GM21723 (cell line): ENCODE results near the gene BMPER.

Experiments used
- ATAC-seq: cut with Tn5 transposase; IDR thresholded peaks from one replicate; pipeline ENCODE4 v1.9.1; 2021; ENCODE audit warnings: mild to moderate bottlenecking, moderate library complexity; ENCODE audit not compliant: unreplicated experiment

BMPER gene

DNA sequence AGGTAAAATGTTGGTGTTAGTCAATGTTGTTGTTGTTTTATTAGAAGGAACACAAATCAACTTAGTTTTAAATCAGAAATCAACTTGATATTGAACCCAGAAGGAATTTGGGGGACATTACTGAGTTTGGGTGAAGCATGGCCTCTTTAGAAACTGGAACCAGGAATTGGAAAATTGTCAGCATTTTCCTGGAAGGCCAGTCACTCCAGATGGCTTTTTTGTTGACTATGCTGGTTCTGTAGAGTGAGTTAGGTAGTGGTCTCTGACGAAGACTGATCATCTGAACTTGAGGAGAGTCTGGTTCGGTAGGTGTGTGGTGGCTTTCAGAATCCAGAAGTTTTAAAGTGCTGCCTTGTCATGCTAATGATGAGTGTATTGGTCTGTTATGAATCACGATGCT lies 111.5 kb downstream of the BMPER start:
- no peak for ATAC-seq

DNA sequence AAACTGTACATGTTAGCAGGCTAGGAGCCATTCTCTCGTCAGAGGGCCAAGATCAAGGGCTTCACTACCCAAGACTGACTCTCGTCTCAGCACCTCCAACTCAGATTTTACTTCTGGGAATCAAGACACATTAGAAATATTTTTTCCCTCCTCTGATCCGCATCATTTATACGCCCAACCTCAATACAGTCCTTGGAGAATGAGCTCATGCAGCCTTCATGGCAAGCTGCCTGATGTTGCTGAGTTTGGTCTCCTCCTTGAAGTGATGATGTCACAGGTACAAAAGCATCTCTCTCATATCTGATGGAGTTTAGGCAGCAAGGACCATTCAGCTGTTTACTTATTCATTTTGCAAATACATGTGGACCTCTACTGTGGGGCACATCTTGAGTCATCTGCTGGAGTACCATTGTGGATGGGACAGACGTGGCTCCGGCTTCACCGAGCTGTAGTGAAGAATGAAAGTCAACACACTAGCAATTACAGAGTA lies 114.0 kb downstream of the BMPER start:
- ATAC-seq = no peak

DNA sequence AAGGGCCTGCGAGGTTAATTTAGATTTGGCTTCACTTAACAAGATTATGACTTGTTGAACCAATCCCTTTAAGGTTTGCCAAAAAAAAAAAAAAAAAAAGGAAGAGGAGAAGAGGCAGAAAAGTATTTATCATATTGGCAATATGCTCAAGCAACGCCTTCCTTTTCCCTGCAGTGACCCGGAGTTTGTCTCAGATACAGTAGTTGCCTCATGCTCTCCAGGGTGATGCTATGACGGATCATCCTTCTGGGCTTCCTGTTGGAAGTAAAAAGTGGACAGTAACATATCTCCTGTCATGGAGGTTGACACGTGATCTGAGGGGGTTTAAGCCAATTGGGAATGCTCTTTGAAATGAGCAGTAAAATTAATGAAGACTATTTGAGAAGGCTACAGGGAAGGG lies 117.3 kb downstream of the BMPER start:
- no peak for ATAC-seq

DNA sequence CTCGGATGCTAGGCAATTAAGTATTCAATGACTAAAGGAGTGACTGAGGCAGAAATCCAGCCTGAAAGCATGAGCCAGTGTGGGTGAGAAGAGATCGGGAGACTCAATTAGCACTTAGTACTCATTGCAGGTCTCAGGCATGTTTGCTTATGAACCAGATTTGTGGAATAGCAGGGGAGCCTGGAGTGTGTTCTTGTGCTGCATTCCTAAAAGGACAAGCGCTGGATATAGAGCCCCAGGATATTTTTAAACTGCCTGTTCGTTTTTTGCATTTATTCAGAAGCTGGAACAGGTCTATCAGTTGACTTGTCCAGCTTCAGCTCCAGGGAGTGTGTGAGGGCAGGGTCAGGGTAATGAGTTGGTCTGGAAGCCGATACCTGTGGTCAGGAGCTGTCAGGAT lies 120.3 kb downstream of the BMPER start:
- ATAC-seq = no peak

DNA sequence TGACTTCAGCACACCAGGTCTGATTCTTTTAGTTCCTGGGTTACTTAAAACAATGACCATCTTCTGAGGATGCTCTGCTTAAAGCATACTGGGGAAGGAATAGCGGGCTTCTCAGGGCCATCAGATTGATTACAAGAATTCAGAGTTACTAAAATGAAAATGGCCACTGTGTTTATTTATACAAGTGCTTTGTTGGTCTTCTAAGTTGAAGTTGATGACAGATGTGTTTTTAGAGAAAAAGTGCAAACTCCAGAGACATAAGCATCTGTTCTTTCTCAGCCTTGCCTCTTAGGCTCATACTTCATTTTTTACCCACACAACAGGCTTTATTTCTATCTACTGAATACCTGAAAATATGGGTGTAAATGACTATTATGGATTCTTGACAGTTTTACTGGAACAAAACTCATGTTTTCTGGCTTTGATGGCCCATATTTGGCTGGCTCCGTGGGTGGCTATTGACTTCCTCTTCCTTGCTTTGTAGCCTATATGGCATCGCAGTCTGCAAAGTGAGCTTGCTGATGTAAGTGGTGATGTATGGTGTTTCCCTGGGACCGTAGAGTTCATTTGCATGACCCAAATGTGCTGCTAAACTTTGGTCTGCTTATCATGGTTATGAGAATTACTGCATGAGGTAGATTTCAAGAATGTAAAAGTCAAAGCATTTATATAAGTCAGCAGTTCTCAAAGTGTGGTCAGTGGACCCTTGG lies 121.3 kb downstream of the BMPER start:
- no peak for ATAC-seq

DNA sequence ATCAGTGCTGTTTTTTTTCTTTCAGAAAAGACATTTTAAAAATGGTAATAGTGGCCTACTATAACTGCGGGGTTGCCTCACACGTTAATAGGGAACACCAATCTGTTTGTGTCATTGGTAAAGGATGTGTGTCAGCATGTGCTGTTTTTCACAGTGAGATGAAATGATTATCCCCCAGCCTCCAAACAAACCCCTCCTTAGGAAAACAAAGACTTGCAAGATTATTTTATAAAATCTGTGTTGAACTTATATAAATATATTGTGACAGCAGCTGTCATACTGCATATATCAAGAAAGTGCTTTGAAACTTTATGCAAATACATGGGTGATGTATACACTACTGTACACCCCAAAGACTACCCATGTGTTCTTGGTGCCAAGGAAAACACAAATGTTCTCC lies 125.8 kb downstream of the BMPER start:
- no peak for ATAC-seq

DNA sequence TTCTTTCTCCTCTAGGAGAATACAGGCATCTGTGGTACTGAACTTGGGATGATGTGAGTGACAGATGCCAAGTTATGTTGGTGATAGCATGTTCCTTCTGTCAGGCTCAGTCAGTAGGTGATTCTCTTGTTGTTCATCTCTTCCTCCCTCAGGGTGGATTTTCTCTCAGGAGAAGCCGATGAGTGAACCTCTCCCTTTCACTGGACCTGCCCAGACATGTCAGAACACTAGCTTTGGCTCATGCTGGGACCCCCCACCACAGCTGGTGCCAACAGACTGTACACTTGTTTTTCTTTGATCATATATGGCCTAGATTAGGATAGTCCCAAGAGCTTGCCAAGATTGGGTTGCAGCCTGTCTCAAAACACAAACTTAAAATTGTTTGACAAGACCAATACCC lies 129.4 kb downstream of the BMPER start:
- no peak for ATAC-seq

DNA sequence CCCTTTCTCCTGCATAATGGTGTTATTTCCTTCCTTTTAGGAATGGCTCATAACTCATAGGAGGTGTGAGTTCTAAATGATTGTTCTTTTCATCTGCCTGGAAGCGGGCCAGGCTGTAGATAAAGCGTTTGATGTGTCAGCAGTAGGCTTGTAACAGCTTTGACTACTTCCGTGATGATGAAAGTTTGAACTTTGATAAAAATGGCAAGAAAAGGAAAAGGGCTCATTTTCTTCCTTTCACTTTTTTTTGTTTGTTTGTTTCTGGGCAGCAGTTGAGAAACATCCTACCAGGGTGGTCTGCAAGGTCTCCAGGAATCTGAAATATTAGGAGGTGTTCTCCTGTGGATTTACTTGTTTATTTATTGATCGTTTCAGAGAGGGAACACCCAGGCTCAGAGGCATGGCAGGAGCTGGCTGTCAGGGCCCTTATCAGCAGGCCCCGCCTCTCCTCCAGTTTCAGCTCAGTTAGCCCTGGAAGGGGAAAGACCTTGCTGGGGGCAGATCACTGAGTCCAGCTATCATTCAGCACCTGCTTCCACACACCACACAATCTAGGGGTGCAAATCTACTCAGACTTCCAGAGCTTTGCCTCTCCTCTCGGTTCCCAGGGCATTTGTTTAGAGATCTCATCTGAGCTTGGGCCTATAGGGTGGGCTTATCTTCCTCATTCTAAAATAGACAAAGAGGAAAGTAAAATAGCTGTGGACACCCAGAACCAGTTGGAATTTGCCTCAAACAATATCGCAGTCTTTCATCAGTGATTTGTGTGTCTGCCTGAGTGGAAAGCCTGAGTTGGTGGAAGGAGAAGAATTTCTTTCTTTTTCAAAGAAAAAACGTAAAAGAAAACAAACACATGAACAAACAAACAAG lies 130.9 kb downstream of the BMPER start:
- ATAC-seq = no peak

DNA sequence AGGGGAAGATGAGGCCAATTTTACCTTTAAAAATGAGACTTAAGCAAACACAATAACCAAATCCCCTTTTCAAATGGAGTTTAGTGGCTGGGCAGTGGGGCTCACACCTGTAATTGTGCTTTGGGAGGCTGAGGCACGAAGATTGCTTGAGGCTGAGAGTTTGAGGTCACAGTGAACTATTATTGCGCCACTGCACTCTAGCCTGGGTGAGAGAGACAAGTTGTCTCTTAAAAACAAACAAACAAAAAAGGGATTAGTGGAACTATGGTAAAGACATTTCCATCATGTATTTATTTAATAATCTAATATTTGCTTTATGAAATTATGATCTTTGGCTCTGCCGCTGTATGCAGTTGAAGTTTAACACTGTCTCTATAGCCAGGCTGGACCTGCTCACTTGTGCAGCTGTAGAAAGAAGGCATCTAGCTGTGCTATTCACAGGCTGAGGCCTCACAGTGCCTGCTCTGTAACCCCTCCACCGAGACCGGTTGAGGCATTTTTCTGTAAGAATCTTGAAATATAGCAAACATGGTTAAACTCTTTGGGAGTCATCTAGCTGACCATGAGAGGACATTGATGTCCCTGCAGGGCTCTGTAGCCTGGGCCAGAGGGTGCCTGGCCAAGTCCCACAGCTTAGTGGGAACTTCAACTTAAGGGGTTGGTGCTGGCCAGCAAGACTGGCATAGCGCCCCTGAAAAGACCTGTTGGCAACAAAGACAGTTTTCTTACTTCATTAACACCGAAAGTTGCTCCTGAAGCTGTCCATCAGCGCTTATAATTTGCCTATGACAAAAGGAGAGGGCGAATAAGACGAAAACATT lies 131.8 kb downstream of the BMPER start:
- no peak for ATAC-seq

DNA sequence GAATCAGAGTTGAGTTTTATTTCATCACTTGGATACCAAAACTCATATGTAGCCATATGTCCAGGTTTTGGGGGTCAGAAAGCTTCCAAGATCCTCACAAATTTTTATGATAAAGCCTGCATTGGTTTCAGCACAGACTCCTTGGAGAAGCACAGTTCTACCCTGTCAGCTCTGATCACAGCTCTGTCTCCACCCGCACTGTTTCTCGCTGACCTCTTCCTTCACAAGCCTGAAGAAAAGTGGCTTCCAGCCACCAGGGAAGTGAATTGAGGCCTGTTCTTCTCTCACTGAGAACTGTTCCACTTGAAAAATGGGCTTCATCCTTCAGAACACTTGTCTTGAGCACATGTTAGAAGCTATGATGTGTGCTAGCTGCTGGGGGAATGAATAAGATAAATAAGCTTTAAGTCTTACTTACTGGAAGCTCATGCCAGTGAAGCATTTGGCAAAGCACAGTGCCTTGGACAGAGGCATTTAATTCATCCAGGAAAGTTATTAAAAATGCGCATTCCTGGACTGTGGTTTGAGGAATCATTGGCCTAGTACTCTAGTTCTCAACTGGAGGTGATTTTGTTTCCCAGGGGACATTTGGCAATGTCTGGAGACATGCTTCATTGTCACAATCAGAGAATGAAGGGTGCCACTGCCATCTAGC lies 133.6 kb downstream of the BMPER start:
- no peak for ATAC-seq

DNA sequence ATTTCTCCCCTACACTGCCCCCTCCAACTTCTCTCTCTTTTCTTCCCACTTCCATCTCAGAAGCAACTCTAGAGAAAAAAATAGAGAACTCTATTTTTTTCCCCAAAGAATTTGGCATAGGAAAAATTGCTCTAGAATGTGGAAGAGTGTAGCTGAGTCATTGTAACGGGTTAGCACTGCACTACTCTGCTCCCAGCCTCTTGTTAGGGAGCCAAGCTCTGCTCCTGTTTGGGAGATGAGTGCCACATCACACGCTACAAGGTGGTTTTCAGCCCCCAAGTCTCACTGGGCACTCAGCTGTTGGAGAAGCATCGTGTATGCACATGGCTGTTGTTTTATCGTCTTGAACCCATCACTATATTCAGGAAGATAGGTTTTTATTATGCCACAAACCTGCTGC lies 136.4 kb downstream of the BMPER start:
- no peak for ATAC-seq

DNA sequence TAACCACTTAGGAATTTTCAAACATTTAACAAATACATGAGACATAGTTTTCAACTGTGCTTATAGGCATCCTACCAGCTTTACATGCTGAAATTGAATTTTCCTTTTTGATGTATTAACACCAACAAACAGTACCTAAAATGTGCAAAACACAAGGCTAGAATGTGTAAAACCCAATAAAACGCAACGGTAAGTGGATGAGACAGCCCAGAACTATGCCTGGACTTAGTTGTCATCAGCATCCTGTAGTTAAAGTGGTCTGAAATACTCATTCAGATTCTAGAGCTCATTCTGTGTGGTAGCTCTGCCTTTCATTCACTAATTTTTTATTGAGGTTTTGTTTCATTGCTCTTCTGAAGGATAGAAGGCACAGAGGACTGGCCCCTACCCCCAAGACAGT lies 137.1 kb downstream of the BMPER start:
- no peak for ATAC-seq

DNA sequence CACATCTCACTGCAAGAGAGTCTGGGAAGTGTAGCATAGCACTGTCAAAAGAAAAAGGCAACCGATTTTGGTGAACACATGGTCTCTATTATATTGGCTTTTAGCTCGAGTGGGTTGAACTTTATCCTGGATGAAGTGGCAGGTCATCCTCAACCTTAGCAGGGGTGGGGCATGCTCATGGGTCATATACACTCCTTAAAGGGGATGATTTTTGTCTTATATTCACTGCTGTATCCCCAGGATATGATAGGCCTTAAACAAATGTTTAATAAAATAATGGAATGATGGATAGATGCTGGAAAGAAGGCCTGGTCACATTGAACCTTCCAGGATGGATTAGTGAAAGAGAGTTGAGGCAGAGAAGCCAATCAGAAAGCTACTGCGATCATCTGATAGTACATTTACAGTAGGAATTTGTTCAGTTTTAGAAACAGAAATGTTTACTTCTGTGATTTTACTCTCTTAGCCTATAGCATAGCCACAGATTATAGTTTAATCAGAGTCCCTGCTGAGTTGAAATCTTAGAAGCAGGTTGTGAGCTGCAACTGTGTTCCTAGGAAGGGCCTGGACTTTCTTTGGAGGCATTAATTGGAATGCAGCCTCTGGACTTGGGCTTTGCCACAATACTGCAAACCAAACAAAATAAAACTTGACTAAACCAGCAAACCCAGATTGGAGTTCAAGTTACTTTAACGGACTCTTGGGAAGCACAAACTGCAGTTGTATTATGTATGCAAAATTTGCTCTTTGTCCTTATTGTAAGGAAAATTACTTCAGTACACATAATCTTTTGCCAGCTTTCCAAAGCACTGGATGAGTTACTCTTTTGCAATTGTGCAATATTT lies 138.3 kb downstream of the BMPER start:
- no peak for ATAC-seq

DNA sequence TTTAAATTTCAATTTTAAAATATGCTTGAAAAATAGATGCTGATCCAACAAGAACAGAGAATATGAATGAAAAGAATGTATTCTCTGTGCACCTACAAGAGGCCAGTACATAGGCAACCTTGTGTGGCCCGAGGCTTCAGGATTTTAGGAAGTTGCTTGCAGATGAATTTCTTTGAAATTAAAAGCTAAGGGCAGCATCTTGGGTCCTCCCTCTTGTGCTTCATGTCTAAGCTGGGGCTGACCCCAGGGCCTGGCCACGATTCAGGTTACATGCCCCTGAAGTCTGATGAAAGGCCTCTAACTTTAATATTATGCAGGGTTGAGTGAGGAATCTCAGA lies 138.9 kb downstream of the BMPER start:
- no peak for ATAC-seq

DNA sequence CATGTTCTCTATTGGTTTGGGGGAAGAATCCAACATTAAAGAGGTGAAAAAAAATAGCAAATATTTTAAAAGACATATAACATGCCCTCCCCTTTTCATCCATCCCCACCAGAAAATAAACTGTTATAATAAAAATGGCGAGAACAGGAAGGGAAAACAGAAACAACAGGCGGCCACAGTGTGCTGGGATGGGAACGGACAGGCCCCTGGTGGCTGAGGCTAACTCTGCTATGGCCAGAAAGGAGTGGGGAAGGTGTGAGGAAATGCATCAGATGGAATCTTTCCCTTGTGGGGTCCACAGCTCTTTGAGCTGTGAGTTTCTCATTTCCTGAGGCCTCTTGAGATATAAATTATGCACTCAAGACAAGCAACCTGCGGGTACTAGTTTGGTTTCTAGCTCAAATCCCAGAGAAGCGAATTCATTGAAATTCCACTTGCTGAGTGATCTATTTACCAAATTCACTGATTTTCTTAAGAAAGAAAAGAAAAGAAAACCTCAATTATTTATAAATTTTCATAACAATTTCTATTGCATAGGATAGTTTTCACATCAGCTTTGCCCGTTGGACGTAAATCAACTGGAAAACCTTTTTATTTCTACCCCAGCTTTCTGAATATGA lies 139.5 kb downstream of the BMPER start:
- ATAC-seq = no peak

DNA sequence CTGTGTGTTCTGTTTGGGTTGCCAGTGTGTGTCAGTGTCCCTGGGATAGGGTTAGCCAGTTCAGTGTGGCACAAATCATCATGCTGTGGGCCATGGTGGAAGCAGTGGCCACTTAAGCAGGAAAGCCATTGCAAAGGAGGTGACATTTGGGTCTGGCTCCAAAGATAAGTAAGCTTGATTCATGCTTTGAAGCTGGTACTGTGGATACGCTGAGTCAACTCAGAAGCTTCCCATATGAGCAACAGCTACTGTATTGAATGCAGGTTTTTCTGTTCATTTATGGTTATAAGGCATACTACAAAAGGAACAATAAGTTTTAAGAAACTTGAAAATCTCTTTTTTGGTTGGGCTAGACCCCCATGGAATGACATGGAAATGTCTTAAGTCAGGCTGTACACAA lies 143.1 kb downstream of the BMPER start:
- ATAC-seq = no peak

DNA sequence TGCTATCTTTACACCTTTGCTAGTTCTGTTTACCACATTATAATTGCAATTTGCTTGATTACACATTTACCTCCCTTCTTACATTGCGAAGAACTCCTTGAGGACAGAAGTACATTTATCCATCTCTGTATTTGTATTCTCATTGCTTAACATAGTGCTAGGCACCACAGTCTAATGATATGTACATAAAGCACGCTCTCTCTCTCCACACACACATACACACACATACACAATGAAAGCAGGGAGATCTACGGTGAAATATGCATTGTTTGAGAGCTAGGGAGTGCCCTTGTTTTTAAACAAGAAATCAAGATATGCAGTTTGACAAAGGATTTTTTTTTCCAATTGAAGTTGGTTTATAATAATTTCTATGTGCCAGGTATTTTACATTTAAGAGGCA lies 148.7 kb downstream of the BMPER start:
- no peak for ATAC-seq

DNA sequence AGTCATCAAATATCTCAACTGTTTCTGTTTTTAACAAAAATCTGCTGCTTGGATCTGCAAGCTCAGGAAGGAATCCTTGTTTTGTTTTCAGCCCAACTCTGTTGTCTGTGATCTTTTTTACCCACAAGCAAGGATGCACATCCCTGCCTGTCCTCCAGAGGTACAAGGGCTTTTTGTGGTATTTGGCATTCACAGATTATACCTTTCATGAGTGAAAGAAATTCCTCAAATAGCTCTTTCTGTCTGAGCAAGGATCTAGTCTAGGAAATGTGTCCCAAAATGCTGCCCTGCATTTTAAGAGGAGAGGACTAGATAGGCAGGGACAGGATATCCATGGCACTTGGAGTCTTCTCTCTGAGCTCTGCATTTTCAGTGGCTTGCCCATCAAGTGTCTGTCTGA lies 151.8 kb downstream of the BMPER start:
- no peak for ATAC-seq

DNA sequence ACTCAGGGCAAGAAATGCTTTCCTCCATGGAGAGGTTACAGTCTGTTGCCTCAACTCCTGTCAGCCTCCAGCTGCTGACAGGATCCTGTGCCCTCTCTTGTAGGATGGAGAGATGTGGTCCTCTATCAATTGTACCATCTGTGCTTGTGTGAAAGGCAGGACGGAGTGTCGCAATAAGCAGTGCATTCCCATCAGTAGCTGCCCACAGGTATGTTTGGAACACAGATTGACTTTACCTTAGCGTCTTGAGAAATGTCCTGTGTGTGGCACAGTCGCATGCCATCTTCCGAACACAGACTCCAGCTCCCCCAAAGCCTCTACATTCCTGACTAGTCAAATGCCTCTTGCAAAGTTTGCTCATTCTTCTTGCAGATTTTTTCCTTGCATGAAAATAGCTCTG lies 152.6 kb downstream of the BMPER start:
- no peak for ATAC-seq

DNA sequence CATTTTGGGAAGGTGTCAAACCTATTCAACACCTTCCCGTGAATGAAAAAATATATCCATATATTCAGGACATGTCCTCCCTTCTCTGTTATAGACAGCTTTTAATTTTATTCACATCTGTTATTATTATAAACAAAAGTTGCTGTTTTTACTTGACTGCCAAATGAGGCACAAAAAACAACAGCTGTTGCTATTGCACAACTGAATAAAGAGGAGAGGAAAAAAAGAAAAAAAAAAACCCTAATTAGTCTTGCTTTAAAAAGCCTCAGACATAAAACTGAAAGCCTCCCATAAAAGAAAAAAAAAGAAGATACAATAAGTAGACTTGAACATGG lies 153.4 kb downstream of the BMPER start:
- no peak for ATAC-seq
